HCT116 (cell line): ENCODE measurements around the gene PRKG1. TPM values are rescaled to one million over a fixed set of nuclear protein-coding genes. Genes with fewer than 3 reads are reported as not detected.
"Not testable (repeated sequence)": the region's sequence is repeated elsewhere in the genome, so short reads cannot be mapped to it uniquely, and the experiment has no call there.

ENCODE experiments used
- ATAC-seq: fragments of 200-7000 bp; cut with Tn5 transposase; 2 replicates; pipeline ENCODE4 v1.9.1; 2020; ENCODE audit warnings: mild to moderate bottlenecking, moderate library complexity
- BruUV-seq: library from RNA; stranded (reverse); fragments of 400-500 nt; replicated peaks from 2 replicates; lab custom pipeline; 2021; lab: Mats Ljungman, UMichigan
- CTCF ChIA-PET: fragments of 300-600 bp; sonication (Branson Sonifier 250); formaldehyde crosslinking; loops from one replicate; lab custom pipeline; 2021; ENCODE audit warnings: antibody characterized with exemption; lab: Charles Lee
- POLR2A ChIA-PET: fragments of 300-600, 350-600 bp; sonication (Branson Sonifier 250); formaldehyde crosslinking; loops from one replicate; lab custom pipeline; 2021; ENCODE audit warnings: antibody characterized with exemption; lab: Charles Lee
- RAD21 ChIA-PET, 2 experiments: fragments of 300-600 bp; sonication (Branson Sonifier 250); formaldehyde crosslinking; loops; one replicate each; lab custom pipeline; 2023; ENCODE audit warnings: low total read pairs in 2 of 2; ENCODE audit not compliant: uncharacterized antibody in 2 of 2, unreplicated experiment in 2 of 2, low non-redundant PET in 1 of 2; lab: Charles Lee
- DNase-seq: peaks from one replicate; pipeline ENCODE4 v3.0.0-alpha.2; 2010; ENCODE audit warnings: low read depth, low spot score
- H2AFZ ChIP-seq: fragments of 200-600 bp; shearing (Covaris generic), sonication (generic); 2 replicates; pipeline ENCODE4 v1.6.1; 2017; ENCODE audit warnings: low read depth, mixed run types, mixed read lengths, antibody characterized with exemption, low read length; ENCODE audit not compliant: poor library complexity, severe bottlenecking
- H3K27ac ChIP-seq: 2 replicates; pipeline ENCODE4 v1.5.1; 2012; ENCODE audit warnings: low read depth, low read length
- H3K27me3 ChIP-seq: fragments of 200-600 bp; sonication (generic); 2 replicates; pipeline ENCODE4 v1.6.1; 2016; ENCODE audit warnings: mixed run types, low read length, mixed read lengths; ENCODE audit not compliant: insufficient read depth
- H3K36me3 ChIP-seq, 2 experiments: fragments of 200-500 bp in 1 of 2; fragments of 200-600 bp in 1 of 2; sonication (Bioruptor generic) in 1 of 2; sonication (generic) in 1 of 2; 2 replicates each; pipeline versions ENCODE4 v1.5.1 to v1.6.1; 2014 to 2016; ENCODE audit warnings: low read length in 2 of 2, inconsistent platforms in 1 of 2, mixed read lengths in 1 of 2, mixed run types in 1 of 2; ENCODE audit not compliant: insufficient read depth in 2 of 2, control insufficient read depth in 1 of 2
- H3K4me1 ChIP-seq, 2 experiments: fragments of 200-600 bp in 1 of 2; sonication (generic) in 1 of 2; 2 replicates each; pipeline versions ENCODE4 v1.5.1 to v1.6.1; 2012 to 2017; ENCODE audit warnings: low read length in 2 of 2, inconsistent platforms in 1 of 2, mild to moderate bottlenecking in 1 of 2, mixed read lengths in 1 of 2, mixed run types in 1 of 2, moderate library complexity in 1 of 2; ENCODE audit not compliant: insufficient read depth in 2 of 2, control insufficient read depth in 1 of 2
- H3K4me2 ChIP-seq: fragments of 200-600 bp; sonication (generic); 2 replicates; pipeline ENCODE4 v1.6.1; 2017; ENCODE audit warnings: mixed run types, low read length, mixed read lengths
- H3K4me3 ChIP-seq, 2 experiments: fragments of 200-600 bp in 1 of 2; sonication (generic) in 1 of 2; replicated peaks in 1 of 2; 2 replicates each; pipeline ENCODE4 v1.5.1; 2011 to 2016; ENCODE audit warnings: low read length in 2 of 2, control low read depth in 1 of 2, low read depth in 1 of 2, mild to moderate bottlenecking in 1 of 2, mixed read lengths in 1 of 2, mixed run types in 1 of 2
- H3K79me2 ChIP-seq: fragments of 200-600 bp; sonication (generic); 2 replicates; pipeline ENCODE4 v1.6.1; 2017; ENCODE audit warnings: mild to moderate bottlenecking, mixed run types, low read length, moderate library complexity, mixed read lengths; ENCODE audit not compliant: insufficient read depth
- H3K9ac ChIP-seq: fragments of 200-600 bp; sonication (generic); 2 replicates; pipeline ENCODE4 v1.6.1; 2016; ENCODE audit warnings: low read length, mixed read lengths
- H3K9me2 ChIP-seq: fragments of 200-600 bp; sonication (generic), shearing (Covaris generic); 2 replicates; pipeline ENCODE4 v1.6.1; 2017; ENCODE audit warnings: mixed run types, mild to moderate bottlenecking, moderate library complexity; ENCODE audit not compliant: insufficient read depth
- H3K9me3 ChIP-seq, 2 experiments: fragments of 200-500 bp in 1 of 2; fragments of 200-600 bp in 1 of 2; sonication (Bioruptor generic) in 1 of 2; sonication (generic) in 1 of 2; 2 replicates each; pipeline ENCODE4 v1.6.1; 2014 to 2017; ENCODE audit warnings: low read length in 2 of 2, mixed read lengths in 2 of 2, inconsistent platforms in 1 of 2, low read depth in 1 of 2, mild to moderate bottlenecking in 1 of 2, mixed run types in 1 of 2, moderate library complexity in 1 of 2; ENCODE audit not compliant: control insufficient read depth in 1 of 2, insufficient read depth in 1 of 2
- H4K20me1 ChIP-seq: fragments of 200-600 bp; sonication (generic), shearing (Covaris generic); 2 replicates; pipeline ENCODE4 v1.6.1; 2017; ENCODE audit warnings: mixed run types, mild to moderate bottlenecking, moderate library complexity; ENCODE audit not compliant: insufficient read depth
- ATF3 ChIP-seq: IDR thresholded peaks from 2 replicates; pipeline ENCODE4 v1.6.1; 2012
- CBX3 ChIP-seq: IDR thresholded peaks from 2 replicates; pipeline ENCODE4 v1.6.1; 2012; ENCODE audit warnings: low read depth
- CEBPB ChIP-seq: IDR thresholded peaks from 2 replicates; pipeline ENCODE4 v1.6.1; 2012; ENCODE audit warnings: low read depth
- EGR1 ChIP-seq: IDR thresholded peaks from 2 replicates; pipeline ENCODE4 v1.6.1; 2012; ENCODE audit warnings: low read depth
- POLR2A ChIP-seq: IDR thresholded peaks from 2 replicates; pipeline ENCODE4 v1.7.0; 2011; ENCODE audit warnings: borderline replicate concordance; ENCODE audit not compliant: insufficient read depth, insufficient read length; ENCODE audit errors: extremely low read depth
- RAD21 ChIP-seq: IDR thresholded peaks from 2 replicates; pipeline ENCODE4 v1.6.1; 2012; ENCODE audit warnings: low read depth, mild to moderate bottlenecking
- SIN3A ChIP-seq: IDR thresholded peaks from 2 replicates; pipeline ENCODE4 v1.6.1; 2012; ENCODE audit warnings: low read depth
- SP1 ChIP-seq: IDR thresholded peaks from 2 replicates; pipeline ENCODE4 v1.6.1; 2012; ENCODE audit warnings: low read depth
- ZFX ChIP-seq: fragments of 450-650 bp; IDR thresholded peaks from 2 replicates; pipeline ENCODE4 v1.6.1; 2017
- intact Hi-C: fragments of 100-400 bp; cut with micrococcal nuclease; formaldehyde crosslinking; loops from 2 replicates; pipeline ENCODE4 v1.10.0; 2022
- total RNA-seq: library from RNA; stranded (reverse); gene quantifications from one replicate; pipeline ENCODE4 v1.2.1, GENCODE V29; 2021; ENCODE audit not compliant: unreplicated experiment
- TF ChIP-seq, protein P1 (sequence below): IDR thresholded peaks from 2 replicates; pipeline ENCODE4 v1.6.1; 2011; ENCODE audit warnings: mild to moderate bottlenecking, low read length, moderate library complexity; ENCODE audit not compliant: insufficient replicate concordance; ENCODE audit errors: extremely low read depth

Gene PRKG1
- total RNA-seq, 1 experiment from 2014 or later: 1.4 TPM

DNA sequence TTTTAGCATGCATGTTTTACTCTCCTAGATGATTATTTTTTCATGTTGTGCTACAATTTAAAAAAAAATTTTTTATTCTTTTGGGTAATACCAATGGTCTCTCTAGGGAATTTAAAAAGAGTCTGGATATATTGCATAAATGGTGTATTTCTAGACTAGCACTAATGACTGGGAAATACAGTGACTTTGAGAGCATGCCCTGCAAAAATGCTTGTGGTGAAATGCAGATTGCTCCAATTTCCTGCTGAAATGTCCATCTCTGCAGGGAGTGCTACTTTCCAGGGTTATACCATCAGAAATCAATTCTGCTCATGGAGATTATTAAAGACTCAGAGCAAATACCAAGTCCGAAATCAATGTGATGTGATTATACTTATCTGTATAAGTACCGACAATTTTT lies 186.1 kb downstream of the PRKG1 start:
- ChIA-PET POLR2A (no interaction called here), RAD21 (no interaction called here), CTCF (no interaction called here)
- intact Hi-C loops: no loop called here
- H3K4me1 ChIP-seq: no peaks in the 10 kb centered on the region
- H3K9ac ChIP-seq: no peak overlapping the region
- no peak overlapping the region for H3K4me2 ChIP-seq
- H3K79me2 ChIP-seq: no peaks in the 10 kb centered on the region
- H2AFZ ChIP-seq: no peak overlapping the region
- no peaks in the 10 kb centered on the region for H3K9me2 ChIP-seq
- no peak for DNase-seq
- no peak for ATAC-seq
- H3K27me3 ChIP-seq: peaks cover 21% of the 10 kb centered on the region; the same call in 1 of the 2 replicates
- H4K20me1 ChIP-seq: no peaks in the 10 kb centered on the region
- TF ChIP-seq CEBPB: no peak
- TF ChIP-seq, protein P1, sequence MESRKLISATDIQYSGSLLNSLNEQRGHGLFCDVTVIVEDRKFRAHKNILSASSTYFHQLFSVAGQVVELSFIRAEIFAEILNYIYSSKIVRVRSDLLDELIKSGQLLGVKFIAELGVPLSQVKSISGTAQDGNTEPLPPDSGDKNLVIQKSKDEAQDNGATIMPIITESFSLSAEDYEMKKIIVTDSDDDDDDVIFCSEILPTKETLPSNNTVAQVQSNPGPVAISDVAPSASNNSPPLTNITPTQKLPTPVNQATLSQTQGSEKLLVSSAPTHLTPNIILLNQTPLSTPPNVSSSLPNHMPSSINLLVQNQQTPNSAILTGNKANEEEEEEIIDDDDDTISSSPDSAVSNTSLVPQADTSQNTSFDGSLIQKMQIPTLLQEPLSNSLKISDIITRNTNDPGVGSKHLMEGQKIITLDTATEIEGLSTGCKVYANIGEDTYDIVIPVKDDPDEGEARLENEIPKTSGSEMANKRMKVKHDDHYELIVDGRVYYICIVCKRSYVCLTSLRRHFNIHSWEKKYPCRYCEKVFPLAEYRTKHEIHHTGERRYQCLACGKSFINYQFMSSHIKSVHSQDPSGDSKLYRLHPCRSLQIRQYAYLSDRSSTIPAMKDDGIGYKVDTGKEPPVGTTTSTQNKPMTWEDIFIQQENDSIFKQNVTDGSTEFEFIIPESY: no peak
- no peak for TF ChIP-seq SIN3A
- no peak for TF ChIP-seq RAD21
- H3K36me3 ChIP-seq: no peaks in the 10 kb centered on the region
- H3K27ac ChIP-seq: no peak overlapping the region
- BruUV-seq: no TSS peak
- no peaks in the 10 kb centered on the region for H3K9me3 ChIP-seq
- no peak overlapping the region for H3K4me3 ChIP-seq

DNA sequence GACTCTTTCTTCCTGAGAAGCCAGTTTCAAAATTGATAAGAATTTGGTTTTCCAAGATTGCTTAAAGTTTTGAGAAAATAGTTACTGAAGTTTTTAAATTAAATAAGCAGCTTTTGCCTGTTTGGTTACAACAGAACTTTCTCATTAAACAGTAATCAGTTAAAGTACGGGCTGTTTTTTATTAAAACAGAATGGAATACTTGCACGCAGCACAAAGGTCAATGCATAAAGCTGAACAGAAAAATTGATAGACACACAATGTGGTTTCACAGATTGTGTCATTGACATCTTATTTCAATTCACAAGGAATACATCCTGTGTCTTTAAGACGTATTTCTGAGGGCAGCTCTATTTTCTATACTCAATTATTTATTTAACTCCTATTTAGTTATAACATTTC lies 192.2 kb downstream of the PRKG1 start:
- TF ChIP-seq SP1 (no peak), ZFX (no peak), EGR1 (no peak), POLR2A (no peak), ATF3 (no peak), CBX3 (no peak), CEBPB (no peak)
- ATAC-seq: no peak
- Histone ChIP-seq H3K27ac (no peak overlapping the region), H3K9me2 (no peaks in the 10 kb centered on the region), H3K36me3 (no peaks in the 10 kb centered on the region), H3K9me3 (no peaks in the 10 kb centered on the region), H2AFZ (no peak overlapping the region), H3K4me1 (no peaks in the 10 kb centered on the region), H3K4me3 (no peak overlapping the region), H3K79me2 (no peaks in the 10 kb centered on the region), H4K20me1 (no peaks in the 10 kb centered on the region), H3K27me3 (peaks cover 7% of the 10 kb centered on the region; the same call in 1 of the 2 replicates), H3K9ac (no peak overlapping the region), H3K4me2 (no peak overlapping the region)
- CTCF ChIA-PET: no interaction called here
- POLR2A ChIA-PET: no interaction called here
- no TSS peak for BruUV-seq
- intact Hi-C loops: no loop called here
- DNase-seq: no peak
- RAD21 ChIA-PET: no interaction called here

DNA sequence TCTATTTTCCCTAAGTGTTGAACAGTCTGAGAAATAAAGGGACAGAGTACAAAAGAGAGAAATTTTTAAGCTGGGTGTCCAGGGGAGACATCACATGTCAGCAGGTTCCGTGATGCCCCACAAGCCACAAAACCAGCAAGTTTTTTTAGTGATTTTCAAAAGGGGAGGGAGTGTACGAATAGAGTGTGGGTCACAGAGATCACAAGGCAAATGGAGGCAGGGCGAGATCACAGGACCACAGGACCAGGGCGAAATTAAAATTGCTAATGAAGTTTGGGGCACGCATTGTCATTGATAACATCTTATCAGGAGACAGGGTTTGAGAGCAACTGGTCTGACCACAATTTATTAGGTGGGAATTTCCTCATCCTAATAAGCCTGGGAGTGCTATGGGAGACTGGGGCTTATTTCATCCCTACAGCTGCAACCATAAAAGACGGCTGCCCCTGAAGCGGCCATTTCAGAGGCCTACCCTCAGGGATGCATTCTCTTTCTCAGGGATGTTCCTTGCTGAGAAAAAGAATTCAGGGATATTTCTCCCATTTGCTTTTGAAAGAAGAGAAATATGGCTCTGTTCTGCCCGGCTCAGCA lies 193.8 kb downstream of the PRKG1 start:
- H3K4me2 ChIP-seq, POLR2A ChIA-PET: not testable (repeated sequence)

More for the DNA sequence above, 193.8 kb downstream of the PRKG1 start:
- H2AFZ ChIP-seq, BruUV-seq, H3K79me2 ChIP-seq, intact Hi-C loops, H3K9me3 ChIP-seq, CTCF ChIA-PET, H3K4me1 ChIP-seq, H3K9me2 ChIP-seq, H3K9ac ChIP-seq, H4K20me1 ChIP-seq, H3K4me3 ChIP-seq, H3K36me3 ChIP-seq, DNase-seq, H3K27me3 ChIP-seq, RAD21 ChIA-PET, ATAC-seq, H3K27ac ChIP-seq: not testable (repeated sequence)
